ENCODE data around the gene CP. TPM values are rescaled to one million over a fixed set of nuclear protein-coding genes. Genes with fewer than 3 reads are reported as not detected.

Gene CP
- total and polyA plus RNA-seq, 9 of the 15 experiments (the other 6 are each of a cell fraction or from before 2014, with no cell fraction given) = 0.30 to 0.75 TPM; not detected in 7

DNA sequence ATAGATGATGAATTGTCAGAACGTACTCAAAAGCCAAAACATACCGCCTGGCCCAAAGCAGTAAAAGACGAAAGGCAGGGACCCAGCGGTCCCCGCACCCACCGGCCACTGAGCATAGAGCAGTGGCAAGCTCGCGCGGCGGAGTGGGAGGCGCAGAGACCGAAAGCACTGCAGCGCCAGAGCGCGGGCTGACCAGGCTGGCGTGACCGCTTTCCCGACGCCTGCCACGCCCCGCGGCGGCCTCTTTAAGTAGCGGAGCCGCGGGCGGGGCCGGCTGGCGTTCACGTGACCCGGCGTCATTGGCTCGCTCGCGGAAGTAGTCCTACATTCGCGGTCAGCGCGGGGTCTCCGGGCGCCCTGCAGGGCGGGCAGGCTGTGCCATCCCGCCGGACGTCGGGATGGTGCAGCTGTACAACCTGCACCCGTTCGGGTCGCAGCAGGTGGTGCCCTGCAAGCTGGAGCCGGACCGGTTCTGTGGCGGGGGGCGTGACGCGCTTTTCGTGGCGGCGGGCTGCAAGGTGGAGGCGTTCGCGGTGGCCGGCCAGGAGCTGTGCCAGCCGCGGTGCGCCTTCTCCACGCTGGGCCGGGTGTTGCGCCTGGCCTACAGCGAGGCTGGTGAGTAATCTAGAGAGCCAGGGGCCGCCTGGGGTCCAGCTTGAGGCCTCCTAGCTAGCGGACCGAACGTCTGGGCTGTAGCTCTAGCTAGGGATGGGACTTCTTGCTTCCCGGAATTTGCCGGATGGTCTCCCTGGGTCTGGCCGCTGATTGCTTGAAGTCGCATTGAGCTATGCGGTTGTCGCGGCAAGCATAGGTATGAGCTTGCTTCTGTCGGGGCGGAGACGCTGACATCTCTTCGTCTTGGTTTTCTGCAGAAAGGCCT is 92.1 kb downstream of the CP start, which contains the start of gene HPS3 (continued):
- TF ChIP-seq, protein P1, sequence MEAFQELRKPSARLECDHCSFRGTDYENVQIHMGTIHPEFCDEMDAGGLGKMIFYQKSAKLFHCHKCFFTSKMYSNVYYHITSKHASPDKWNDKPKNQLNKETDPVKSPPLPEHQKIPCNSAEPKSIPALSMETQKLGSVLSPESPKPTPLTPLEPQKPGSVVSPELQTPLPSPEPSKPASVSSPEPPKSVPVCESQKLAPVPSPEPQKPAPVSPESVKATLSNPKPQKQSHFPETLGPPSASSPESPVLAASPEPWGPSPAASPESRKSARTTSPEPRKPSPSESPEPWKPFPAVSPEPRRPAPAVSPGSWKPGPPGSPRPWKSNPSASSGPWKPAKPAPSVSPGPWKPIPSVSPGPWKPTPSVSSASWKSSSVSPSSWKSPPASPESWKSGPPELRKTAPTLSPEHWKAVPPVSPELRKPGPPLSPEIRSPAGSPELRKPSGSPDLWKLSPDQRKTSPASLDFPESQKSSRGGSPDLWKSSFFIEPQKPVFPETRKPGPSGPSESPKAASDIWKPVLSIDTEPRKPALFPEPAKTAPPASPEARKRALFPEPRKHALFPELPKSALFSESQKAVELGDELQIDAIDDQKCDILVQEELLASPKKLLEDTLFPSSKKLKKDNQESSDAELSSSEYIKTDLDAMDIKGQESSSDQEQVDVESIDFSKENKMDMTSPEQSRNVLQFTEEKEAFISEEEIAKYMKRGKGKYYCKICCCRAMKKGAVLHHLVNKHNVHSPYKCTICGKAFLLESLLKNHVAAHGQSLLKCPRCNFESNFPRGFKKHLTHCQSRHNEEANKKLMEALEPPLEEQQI (IDR thresholded peaks at IDR 0.05) = peak; percentile 42; the same call in 1 of the 2 replicates
- TF ChIP-seq HDGF (IDR thresholded peaks at IDR 0.05) (no peak), PCBP2 (IDR thresholded peaks at IDR 0.05; ENCODE audit: low read depth, low read length, poor library complexity, severe bottlenecking) (no peak), ATF7 (IDR thresholded peaks at IDR 0.05) (peak; percentile 79), FOS (IDR thresholded peaks at IDR 0.05; ENCODE audit: extremely low read depth, insufficient read length) (no peak), TAF7 (tag; IDR thresholded peaks at IDR 0.05) (no peak), ZNF232 (CRISPR knock-in tag; IDR thresholded peaks at IDR 0.05) (no peak), PTTG1 (tag; IDR thresholded peaks at IDR 0.05; ENCODE audit: low read depth) (no peak), BCL6 (CRISPR knock-in tag; IDR thresholded peaks at IDR 0.05) (no peak), BHLHE40 (IDR thresholded peaks at IDR 0.05; ENCODE audit: low read length) (peak; percentile 96), ARID1B (IDR thresholded peaks at IDR 0.05) (peak; percentile 18; the same call in 1 of the 2 replicates), SETDB1 (IDR thresholded peaks at IDR 0.05; ENCODE audit: low read length) (no peak), ETV1 (tag; conservative IDR thresholded peaks at IDR 0.05; ENCODE audit: low read depth) (no peak; the same call in 1 of the 2 replicates), CC2D1A (IDR thresholded peaks at IDR 0.05) (no peak), POLR2H (tag; IDR thresholded peaks at IDR 0.05; ENCODE audit: low read depth) (no peak), POLR3G (IDR thresholded peaks at IDR 0.05; ENCODE audit: extremely low read depth, insufficient read length, insufficient replicate concordance) (no peak), ZNF354B (CRISPR knock-in tag; IDR thresholded peaks at IDR 0.05) (no peak), U2AF1 (optimal IDR thresholded peaks at IDR 0.05; ENCODE audit: low read depth, low read length) (peak; percentile 57), RBM17 (IDR thresholded peaks at IDR 0.05; ENCODE audit: borderline replicate concordance, low read depth, low read length) (no peak), MCM7 (IDR thresholded peaks at IDR 0.05) (no peak)
- TF ChIP-seq, protein P2, sequence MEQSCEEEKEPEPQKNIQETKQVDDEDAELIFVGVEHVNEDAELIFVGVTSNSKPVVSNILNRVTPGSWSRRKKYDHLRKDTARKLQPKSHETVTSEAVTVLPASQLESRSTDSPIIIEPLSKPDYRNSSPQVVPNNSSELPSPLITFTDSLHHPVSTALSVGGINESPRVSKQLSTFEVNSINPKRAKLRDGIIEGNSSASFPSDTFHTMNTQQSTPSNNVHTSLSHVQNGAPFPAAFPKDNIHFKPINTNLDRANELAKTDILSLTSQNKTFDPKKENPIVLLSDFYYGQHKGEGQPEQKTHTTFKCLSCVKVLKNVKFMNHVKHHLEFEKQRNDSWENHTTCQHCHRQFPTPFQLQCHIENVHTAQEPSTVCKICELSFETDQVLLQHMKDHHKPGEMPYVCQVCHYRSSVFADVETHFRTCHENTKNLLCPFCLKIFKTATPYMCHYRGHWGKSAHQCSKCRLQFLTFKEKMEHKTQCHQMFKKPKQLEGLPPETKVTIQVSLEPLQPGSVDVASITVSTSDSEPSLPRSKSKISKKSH (CRISPR knock-in tag; IDR thresholded peaks at IDR 0.05) = no peak
- TF ChIP-seq, protein P3, sequence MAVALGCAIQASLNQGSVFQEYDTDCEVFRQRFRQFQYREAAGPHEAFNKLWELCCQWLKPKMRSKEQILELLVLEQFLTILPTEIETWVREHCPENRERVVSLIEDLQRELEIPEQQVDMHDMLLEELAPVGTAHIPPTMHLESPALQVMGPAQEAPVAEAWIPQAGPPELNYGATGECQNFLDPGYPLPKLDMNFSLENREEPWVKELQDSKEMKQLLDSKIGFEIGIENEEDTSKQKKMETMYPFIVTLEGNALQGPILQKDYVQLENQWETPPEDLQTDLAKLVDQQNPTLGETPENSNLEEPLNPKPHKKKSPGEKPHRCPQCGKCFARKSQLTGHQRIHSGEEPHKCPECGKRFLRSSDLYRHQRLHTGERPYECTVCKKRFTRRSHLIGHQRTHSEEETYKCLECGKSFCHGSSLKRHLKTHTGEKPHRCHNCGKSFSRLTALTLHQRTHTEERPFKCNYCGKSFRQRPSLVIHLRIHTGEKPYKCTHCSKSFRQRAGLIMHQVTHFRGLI (CRISPR knock-in tag; IDR thresholded peaks at IDR 0.05) = no peak
- TF ChIP-seq, protein P4, sequence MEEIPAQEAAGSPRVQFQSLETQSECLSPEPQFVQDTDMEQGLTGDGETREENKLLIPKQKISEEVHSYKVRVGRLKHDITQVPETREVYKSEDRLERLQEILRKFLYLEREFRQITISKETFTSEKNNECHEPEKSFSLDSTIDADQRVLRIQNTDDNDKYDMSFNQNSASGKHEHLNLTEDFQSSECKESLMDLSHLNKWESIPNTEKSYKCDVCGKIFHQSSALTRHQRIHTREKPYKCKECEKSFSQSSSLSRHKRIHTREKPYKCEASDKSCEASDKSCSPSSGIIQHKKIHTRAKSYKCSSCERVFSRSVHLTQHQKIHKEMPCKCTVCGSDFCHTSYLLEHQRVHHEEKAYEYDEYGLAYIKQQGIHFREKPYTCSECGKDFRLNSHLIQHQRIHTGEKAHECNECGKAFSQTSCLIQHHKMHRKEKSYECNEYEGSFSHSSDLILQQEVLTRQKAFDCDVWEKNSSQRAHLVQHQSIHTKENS (CRISPR knock-in tag; IDR thresholded peaks at IDR 0.05) = no peak
